GM18526 (cell line): ENCODE measurements around the gene ZNF431.

ENCODE experiments used
- POLR2A ChIP-seq: IDR thresholded peaks from 3 replicates; pipeline ENCODE4 v1.6.1; 2011; ENCODE audit not compliant: insufficient read length; ENCODE audit errors: extremely low read depth

The ZNF431 gene

GRCh38 chr19:21233691-21234090, 91.9 kb downstream of the ZNF431 start:
- no peak for TF ChIP-seq POLR2A

GRCh38 chr19:21238670-21239069, 96.8 kb downstream of the ZNF431 start:
- TF ChIP-seq POLR2A, result no peak
